H1 (cell line): Measurements from ENCODE around the gene CPNE5. TPM values are rescaled to one million over a fixed set of nuclear protein-coding genes. Genes with fewer than 3 reads are reported as not detected.

Source experiments
- CTCF ChIA-PET: fragments of 300-600 bp; sonication (Branson Sonifier 250); formaldehyde crosslinking; loops from one replicate; lab custom pipeline; 2021; ENCODE audit not compliant: partially characterized antibody; lab: Charles Lee
- POLR2A ChIA-PET: fragments of 300-600 bp; sonication (Branson Sonifier 250); formaldehyde crosslinking; loops from one replicate; lab custom pipeline; 2021; ENCODE audit warnings: inconsistent platforms; ENCODE audit not compliant: partially characterized antibody; lab: Charles Lee
- DNase-seq, 2 experiments: peaks; one replicate each; pipeline versions ENCODE4 v3.0.0 to v3.0.0-alpha.2; 2010 to 2022; ENCODE audit warnings: low spot score in 2 of 2, low read depth in 1 of 2, mixed read lengths in 1 of 2
- FAIRE-seq: peaks from 2 replicates; lab custom pipeline; 2011; peaks lifted over from hg19 to GRCh38; lab: Jason Lieb, UNC
- H2AFZ ChIP-seq: 2 replicates; pipeline ENCODE4 v1.8.1; 2012; ENCODE audit warnings: low read length, inconsistent platforms
- H2AK5ac ChIP-seq: 2 replicates; pipeline ENCODE4 v1.6.1; 2013; ENCODE audit warnings: low read depth, low read length
- H2BK120ac ChIP-seq: replicated peaks from 2 replicates; pipeline ENCODE3; 2013; ENCODE audit warnings: low read depth, low read length, inconsistent platforms
- H2BK12ac ChIP-seq: 2 replicates; pipeline ENCODE4 v1.6.1; 2013; ENCODE audit warnings: low read depth, low read length
- H2BK15ac ChIP-seq: 2 replicates; pipeline ENCODE4 v1.6.1; 2013; ENCODE audit warnings: low read length
- H2BK20ac ChIP-seq: 2 replicates; pipeline ENCODE4 v1.6.1; 2013; ENCODE audit warnings: low read length
- H2BK5ac ChIP-seq: 2 replicates; pipeline ENCODE4 v1.6.1; 2013; ENCODE audit warnings: low read depth, low read length
- H3K14ac ChIP-seq: 2 replicates; pipeline ENCODE4 v1.6.1; 2013; ENCODE audit warnings: inconsistent platforms; ENCODE audit not compliant: insufficient read length
- H3K18ac ChIP-seq: 2 replicates; pipeline ENCODE4 v1.6.1; 2013; ENCODE audit warnings: low read length; ENCODE audit errors: extremely low read depth
- H3K23ac ChIP-seq: 2 replicates; pipeline ENCODE4 v1.6.1; 2013; ENCODE audit warnings: inconsistent platforms; ENCODE audit not compliant: insufficient read length
- H3K23me2 ChIP-seq: 2 replicates; pipeline ENCODE4 v1.6.1; 2013; ENCODE audit warnings: low read depth, low read length
- H3K27ac ChIP-seq: 2 replicates; pipeline ENCODE4 v1.6.1; 2011; ENCODE audit warnings: low read depth, low read length, inconsistent platforms
- H3K27me3 ChIP-seq, 4 experiments: replicated peaks in 1 of 4; 1 replicate in 1 of 4; 2 replicates in 3 of 4; pipeline versions ENCODE4 v1.6.1 to v1.8.1; 2011 to 2013; ENCODE audit warnings: low read length in 3 of 4, mild to moderate bottlenecking in 3 of 4, inconsistent platforms in 2 of 4, mixed read lengths in 2 of 4, moderate library complexity in 1 of 4; ENCODE audit not compliant: control insufficient read depth in 3 of 4, insufficient read depth in 3 of 4; ENCODE audit errors: extremely low read depth in 1 of 4
- H3K36me3 ChIP-seq, 4 experiments: 2 replicates each; pipeline versions ENCODE4 v1.6.1 to v1.8.1; 2011 to 2013; ENCODE audit warnings: mild to moderate bottlenecking in 4 of 4, low read length in 3 of 4, moderate library complexity in 2 of 4, control low read depth in 1 of 4, inconsistent platforms in 1 of 4; ENCODE audit not compliant: insufficient read depth in 4 of 4, control insufficient read depth in 2 of 4
- H3K4ac ChIP-seq: replicated peaks from 2 replicates; pipeline ENCODE3; 2013; ENCODE audit warnings: low read length, low read depth, mixed read lengths, inconsistent platforms; ENCODE audit not compliant: insufficient read length
- H3K4me1 ChIP-seq, 4 experiments: replicated peaks in 1 of 4; 1 replicate in 1 of 4; 2 replicates in 3 of 4; pipeline versions ENCODE4 v1.6.1 to v1.8.1; 2011 to 2013; ENCODE audit warnings: low read length in 3 of 4, inconsistent platforms in 2 of 4, mixed read lengths in 1 of 4; ENCODE audit not compliant: insufficient read depth in 4 of 4, control insufficient read depth in 3 of 4
- H3K4me2 ChIP-seq, 2 experiments: 2 replicates each; pipeline versions ENCODE4 v1.6.1 to v1.8.1; 2011 to 2013; ENCODE audit warnings: low read depth in 2 of 2, low read length in 2 of 2, control low read depth in 1 of 2, inconsistent platforms in 1 of 2, mild to moderate bottlenecking in 1 of 2; ENCODE audit not compliant: insufficient read depth in 1 of 2
- H3K4me3 ChIP-seq, 4 experiments: fragments of 200-600, 300-600 bp in 1 of 4; sonication (generic), shearing (Covaris generic), sonication (Bioruptor Twin) in 1 of 4; 2 replicates each; pipeline versions ENCODE4 v1.5.1 to v1.8.1; 2011 to 2016; ENCODE audit warnings: low read length in 4 of 4, low read depth in 3 of 4, control low read depth in 2 of 4, inconsistent platforms in 2 of 4, mild to moderate bottlenecking in 2 of 4, mixed read lengths in 1 of 4, moderate library complexity in 1 of 4; ENCODE audit not compliant: insufficient read depth in 2 of 4; ENCODE audit errors: extremely low read depth in 1 of 4
- H3K56ac ChIP-seq: replicated peaks from 2 replicates; pipeline ENCODE3; 2013; ENCODE audit warnings: low read depth, mild to moderate bottlenecking, mixed read lengths, low read length, inconsistent platforms; ENCODE audit not compliant: insufficient read length
- H3K79me1 ChIP-seq: 2 replicates; pipeline ENCODE4 v1.6.1; 2013; ENCODE audit warnings: low read depth, low read length, control low read depth
- H3K79me2 ChIP-seq, 2 experiments: 2 replicates each; pipeline versions ENCODE4 v1.6.1 to v1.8.1; 2012 to 2013; ENCODE audit warnings: low read length in 2 of 2, mild to moderate bottlenecking in 2 of 2, inconsistent platforms in 1 of 2; ENCODE audit not compliant: insufficient read depth in 2 of 2, control insufficient read depth in 1 of 2
- H3K9ac ChIP-seq, 4 experiments: replicated peaks in 1 of 4; 1 replicate in 1 of 4; 2 replicates in 3 of 4; pipeline versions ENCODE4 v1.6.1 to v1.8.1; 2011 to 2013; ENCODE audit warnings: low read depth in 3 of 4, low read length in 3 of 4, control low read depth in 2 of 4, mild to moderate bottlenecking in 2 of 4, moderate library complexity in 2 of 4, inconsistent platforms in 1 of 4; ENCODE audit errors: extremely low read depth in 1 of 4
- H3K9me3 ChIP-seq, 2 experiments: 2 replicates each; pipeline versions ENCODE4 v1.6.1 to v1.8.1; 2012 to 2013; ENCODE audit warnings: mild to moderate bottlenecking in 2 of 2, moderate library complexity in 2 of 2, control low read depth in 1 of 2, inconsistent platforms in 1 of 2, low read depth in 1 of 2, low read length in 1 of 2, mixed read lengths in 1 of 2; ENCODE audit not compliant: insufficient read depth in 2 of 2
- H4K20me1 ChIP-seq, 2 experiments: replicated peaks in 1 of 2; 2 replicates each; pipeline versions ENCODE3 to v1.8.1; 2011 to 2013; ENCODE audit warnings: inconsistent platforms in 2 of 2, low read length in 2 of 2, mild to moderate bottlenecking in 1 of 2; ENCODE audit not compliant: insufficient read depth in 2 of 2, control insufficient read depth in 1 of 2
- H4K5ac ChIP-seq: 2 replicates; pipeline ENCODE4 v1.6.1; 2013; ENCODE audit warnings: low read length, low read depth, mixed read lengths, inconsistent platforms; ENCODE audit not compliant: insufficient read length
- H4K8ac ChIP-seq: 2 replicates; pipeline ENCODE4 v1.8.0; 2013; ENCODE audit warnings: mild to moderate bottlenecking, moderate library complexity, low read length, inconsistent platforms; ENCODE audit not compliant: insufficient read depth; ENCODE audit errors: extremely low read depth
- H4K91ac ChIP-seq: replicated peaks from 2 replicates; pipeline ENCODE3; 2013; ENCODE audit warnings: low read length, mixed read lengths, inconsistent platforms; ENCODE audit not compliant: insufficient read length
- RNF2 ChIP-seq: fragments of 200-900, 300-1000 bp; sonication (generic); IDR thresholded peaks from 2 replicates; pipeline ENCODE4 v1.7.1; 2016; ENCODE audit warnings: borderline replicate concordance, low read depth, mild to moderate bottlenecking, antibody characterized with exemption, low read length; ENCODE audit not compliant: poor library complexity, severe bottlenecking; ENCODE audit errors: missing control alignments
- SAP30 ChIP-seq: fragments of 300-600 bp; sonication (generic); IDR thresholded peaks from 2 replicates; pipeline ENCODE4 v1.7.1; 2012; ENCODE audit warnings: low read length, moderate library complexity, mild to moderate bottlenecking, inconsistent platforms; ENCODE audit not compliant: insufficient read depth, insufficient replicate concordance
- WGBS, 2 experiments: shearing (Covaris generic) in 1 of 2; methylation state at CpG; one replicate each; pipeline versions ENCODE4 v1.1.6 to v1.1.7; 2013 to 2015; ENCODE audit warnings: low lambda C conversion rate in 2 of 2, mixed read lengths in 2 of 2, inconsistent platforms in 1 of 2, low coverage in 1 of 2, missing lambda C conversion rate in 1 of 2; ENCODE audit not compliant: insufficient replicate concordance in 2 of 2, insufficient coverage in 1 of 2, insufficient read length in 1 of 2; ENCODE audit errors: extremely low coverage in 1 of 2, missing lambda C conversion rate in 1 of 2; 5-methylcytosine and 5-hydroxymethylcytosine counted together
- polyA plus RNA-seq, 7 experiments: library from polyadenylated mRNA; depleted of rRNA in 3 of 7; stranded (reverse) in 5 of 7; unstranded in 2 of 7; fragments of >200 nt in 5 of 7; fragments of 200-250 nt in 2 of 7; gene quantifications; 1 replicate in 5 of 7; 2 replicates in 1 of 7; 4 replicates in 1 of 7; pipeline versions ENCODE4 v1.2.1 to v1.2.3, GENCODE V29; 2011 to 2013; ENCODE audit warnings: missing spikeins in 2 of 7, mixed read lengths in 2 of 7
- total RNA-seq: library from RNA; stranded (reverse); fragmentation: NEBNext Ultra II Directional; extraction: Animal tissue kit (Norgen Biotek cat#: 25700); gene quantifications from 2 replicates; pipeline ENCODE4 v1.2.1, GENCODE V29; 2021

Gene CPNE5
- total and polyA plus RNA-seq, 2 of the 8 experiments (the other 6 are each of a cell fraction or from before 2014, with no cell fraction given) = 0.88 to 1.8 TPM

GRCh38 chr6:36825452-36825851 lies 13.8 kb downstream of the CPNE5 start:
- Histone ChIP-seq H3K4me1 (peaks cover 0 to 5% (median 2%) of the 10 kb centered on the region in 4 experiments; a peak in 4 of 7 replicates), H4K5ac (no peak overlapping the region), H3K27me3 (no peaks in the 10 kb centered on the region; a peak in 1 of 7 replicates), H3K23ac (no peak overlapping the region), H3K9me3 (no peaks in the 10 kb centered on the region), H3K14ac (no peak overlapping the region), H4K91ac (no peak overlapping the region), H3K23me2 (no peaks in the 10 kb centered on the region), H2BK20ac (no peak overlapping the region), H2AK5ac (no peak overlapping the region), H2AFZ (no peak overlapping the region), H3K4ac (no peak overlapping the region), H4K8ac (no peak overlapping the region), H2BK120ac (no peak overlapping the region), H3K36me3 (no peaks in the 10 kb centered on the region), H2BK5ac (no peak overlapping the region), H2BK15ac (no peak overlapping the region; the same call in 1 of the 2 replicates), H4K20me1 (no peaks in the 10 kb centered on the region), H3K18ac (no peak overlapping the region), H3K79me1 (no peaks in the 10 kb centered on the region; the same call in 1 of the 2 replicates), H3K79me2 (no peaks in the 10 kb centered on the region), H3K4me3 (no peak overlapping the region), H3K27ac (no peak overlapping the region), H3K4me2 (no peak overlapping the region), H2BK12ac (no peak overlapping the region), H3K9ac (no peak overlapping the region), H3K56ac (no peak overlapping the region)
- POLR2A ChIA-PET = no interaction called here
- no peak for FAIRE-seq
- TF ChIP-seq RNF2 = no peak
- TF ChIP-seq SAP30 = no peak
- DNase-seq = no peak
- CTCF ChIA-PET = interaction anchor here (0.6 to 14.1 kb wide), 5 partner anchors 24 to 489 kb away, joined by 3 to 121 read pairs (median 3); no protein-coding TSS in a partner anchor
- 89% methylated on average over 6 of the region's 6 CpGs; no CpG with 5 or more reads in 1 of the 2 experiments for WGBS, 2 experiments
